GM12874 (cell line): ENCODE measurements around the gene CPEB4.

Experiments
- TF ChIP-seq, protein P1 (sequence below): IDR thresholded peaks from 2 replicates; pipeline ENCODE4 v1.5.1; 2011; ENCODE audit warnings: low read depth, mild to moderate bottlenecking, control low read depth, low read length, moderate library complexity; ENCODE audit not compliant: insufficient read depth

The CPEB4 gene

DNA sequence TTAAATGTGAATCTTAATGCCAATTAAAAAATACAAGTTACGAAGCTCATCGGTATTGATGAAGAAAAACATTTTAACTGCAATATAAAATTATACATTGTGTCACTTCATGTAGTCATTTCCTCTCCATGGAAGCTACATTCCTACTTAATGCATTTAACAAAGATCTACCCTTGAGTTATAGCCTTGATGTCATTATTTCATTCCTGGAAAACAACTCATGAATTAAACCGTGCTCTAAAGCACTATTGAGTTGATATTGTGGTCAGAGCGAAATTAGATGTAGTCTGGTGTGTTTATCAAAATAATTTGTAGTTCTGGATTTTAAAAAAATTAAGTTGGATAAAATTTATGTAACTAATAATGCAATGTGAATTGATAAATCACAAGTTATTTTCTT, 111.9 kb downstream of the CPEB4 start:
- TF ChIP-seq, protein P1, sequence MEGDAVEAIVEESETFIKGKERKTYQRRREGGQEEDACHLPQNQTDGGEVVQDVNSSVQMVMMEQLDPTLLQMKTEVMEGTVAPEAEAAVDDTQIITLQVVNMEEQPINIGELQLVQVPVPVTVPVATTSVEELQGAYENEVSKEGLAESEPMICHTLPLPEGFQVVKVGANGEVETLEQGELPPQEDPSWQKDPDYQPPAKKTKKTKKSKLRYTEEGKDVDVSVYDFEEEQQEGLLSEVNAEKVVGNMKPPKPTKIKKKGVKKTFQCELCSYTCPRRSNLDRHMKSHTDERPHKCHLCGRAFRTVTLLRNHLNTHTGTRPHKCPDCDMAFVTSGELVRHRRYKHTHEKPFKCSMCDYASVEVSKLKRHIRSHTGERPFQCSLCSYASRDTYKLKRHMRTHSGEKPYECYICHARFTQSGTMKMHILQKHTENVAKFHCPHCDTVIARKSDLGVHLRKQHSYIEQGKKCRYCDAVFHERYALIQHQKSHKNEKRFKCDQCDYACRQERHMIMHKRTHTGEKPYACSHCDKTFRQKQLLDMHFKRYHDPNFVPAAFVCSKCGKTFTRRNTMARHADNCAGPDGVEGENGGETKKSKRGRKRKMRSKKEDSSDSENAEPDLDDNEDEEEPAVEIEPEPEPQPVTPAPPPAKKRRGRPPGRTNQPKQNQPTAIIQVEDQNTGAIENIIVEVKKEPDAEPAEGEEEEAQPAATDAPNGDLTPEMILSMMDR, result no peak

DNA sequence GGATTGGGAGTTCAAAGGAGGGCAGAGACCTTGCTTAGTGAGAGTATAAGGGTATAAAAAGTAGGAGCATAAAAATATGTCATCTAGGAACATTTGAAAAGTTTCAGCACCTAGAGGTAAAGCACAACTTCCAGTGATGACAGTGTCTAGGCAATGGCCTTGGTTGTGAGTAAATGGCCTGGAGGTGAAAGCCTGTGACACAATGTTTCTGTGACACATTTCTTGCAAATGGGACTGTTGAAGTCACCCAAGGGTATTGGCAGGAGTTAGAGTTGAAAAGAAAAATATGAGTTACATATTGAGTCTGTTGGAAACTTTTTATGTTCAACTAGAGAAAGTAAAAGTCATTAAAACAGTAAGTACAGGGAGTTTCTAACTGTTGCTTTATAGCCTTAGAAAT, 115.6 kb downstream of the CPEB4 start:
- TF ChIP-seq, protein P1, result no peak

DNA sequence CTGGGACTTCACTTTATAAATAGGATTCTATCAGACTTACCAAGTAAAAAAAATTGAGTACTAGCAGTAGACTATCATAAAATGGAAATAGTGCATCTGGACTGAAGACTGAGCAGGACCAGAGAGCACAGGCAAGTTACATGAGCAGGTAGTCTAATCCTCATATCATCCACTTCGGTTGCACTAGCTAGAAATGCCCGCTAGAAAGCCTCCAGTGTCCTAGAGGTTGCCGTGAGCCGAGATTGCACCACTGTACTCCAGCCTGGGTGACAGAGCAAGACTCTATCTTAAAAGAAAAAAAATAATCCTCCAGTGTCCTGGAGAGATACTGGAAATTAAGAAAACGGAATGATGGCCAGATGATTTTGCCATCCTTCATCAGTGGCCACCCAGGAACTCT, 120.8 kb downstream of the CPEB4 start:
- TF ChIP-seq, protein P1, result no peak

DNA sequence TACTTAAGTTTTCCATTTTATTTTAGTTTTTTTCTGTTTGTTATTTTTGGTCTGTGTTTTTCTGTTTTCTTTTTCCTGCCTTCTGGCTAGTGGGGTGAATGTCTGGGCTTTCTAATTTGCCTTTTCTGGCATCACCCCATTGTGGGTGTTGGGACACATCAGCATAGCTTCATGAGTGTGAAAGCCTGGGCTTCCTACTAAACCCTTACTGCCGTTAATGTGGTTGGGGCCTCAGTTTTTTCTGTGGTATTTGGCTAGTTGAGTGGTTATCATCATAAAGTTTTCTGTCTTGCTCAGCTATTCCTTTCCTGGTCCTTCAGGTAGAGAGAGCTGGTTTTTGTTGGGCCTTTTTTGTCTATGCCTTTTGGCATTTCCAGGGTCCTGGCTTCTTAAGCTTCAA, 122.2 kb downstream of the CPEB4 start:
- TF ChIP-seq, protein P1, result no peak

DNA sequence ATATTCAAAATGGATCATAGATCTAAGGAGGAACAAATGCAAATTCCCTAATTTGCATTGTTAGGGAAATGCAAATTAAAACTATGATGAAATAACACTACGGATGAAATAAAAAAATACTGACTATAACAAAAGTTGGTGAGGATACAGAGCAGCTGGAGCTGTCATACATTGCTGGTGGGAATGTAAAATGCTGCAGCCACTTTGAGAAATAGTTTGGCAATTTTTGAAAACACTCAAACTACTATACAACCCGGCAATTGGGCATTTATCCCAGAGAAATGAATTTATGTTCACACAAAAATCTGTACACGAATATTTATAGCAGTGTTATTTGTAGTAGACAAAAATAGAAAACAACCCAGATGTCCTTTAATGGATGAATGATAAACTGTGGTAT, 123.3 kb downstream of the CPEB4 start:
- TF ChIP-seq, protein P1, result no peak
